ENCODE data around the gene ZNF148.

- no peak for TF ChIP-seq POLR2A (IDR thresholded peaks at IDR 0.05)
- TF ChIP-seq CTCF (IDR thresholded peaks at IDR 0.05): no peak
- no peak for TF ChIP-seq POLR2AphosphoS5 (IDR thresholded peaks at IDR 0.05)
These were observed 64.5 kb downstream of the ZNF148 start for GRCh38 chr3:125310623-125311081.

Data from sigmoid colon (tissue), 4 donors.